Lung (tissue), 12 donors: ENCODE data around the gene RNF13. TPM values are rescaled to one million over a fixed set of nuclear protein-coding genes. Genes with fewer than 3 reads are reported as not detected.

Experiments
- ATAC-seq: fragments of 200-7000 bp; cut with Tn5 transposase; one replicate; pipeline ENCODE4 v1.9.1; 2020; ENCODE audit warnings: moderate number of reproducible peaks; ENCODE audit not compliant: insufficient read depth, low FRiP score
- DNase-seq, 3 donors: peaks; one replicate each; pipeline ENCODE4 v3.0.0-alpha.2; 2013 to 2017
- H3K27ac ChIP-seq, 2 donors: one replicate each; pipeline ENCODE4 v1.5.1; 2013; ENCODE audit warnings: mild to moderate bottlenecking in 2 of 2, moderate library complexity in 2 of 2, control low read depth in 1 of 2, inconsistent platforms in 1 of 2, low read depth in 1 of 2, low read length in 1 of 2
- H3K27me3 ChIP-seq, 3 donors: one replicate each; pipeline ENCODE4 v1.5.1; 2013; ENCODE audit warnings: low read length in 2 of 3; ENCODE audit not compliant: control insufficient read depth in 3 of 3, insufficient read depth in 3 of 3
- H3K36me3 ChIP-seq, 4 donors: one replicate each; pipeline ENCODE4 v1.5.1; 2013; ENCODE audit warnings: low read length in 4 of 4, mild to moderate bottlenecking in 1 of 4, moderate library complexity in 1 of 4; ENCODE audit not compliant: control insufficient read depth in 4 of 4, insufficient read depth in 4 of 4
- H3K4me1 ChIP-seq, 5 donors: one replicate each; pipeline ENCODE4 v1.5.1; 2013; ENCODE audit warnings: low read length in 5 of 5, mild to moderate bottlenecking in 2 of 5, moderate library complexity in 1 of 5; ENCODE audit not compliant: control insufficient read depth in 5 of 5, insufficient read depth in 5 of 5
- H3K4me3 ChIP-seq: one replicate; pipeline ENCODE4 v1.5.1; 2013; ENCODE audit warnings: mild to moderate bottlenecking, control low read depth, moderate library complexity
- H3K9ac ChIP-seq, 2 donors: one replicate each; pipeline ENCODE4 v1.5.1; 2013; ENCODE audit warnings: low read length in 2 of 2, control low read depth in 1 of 2; ENCODE audit not compliant: insufficient read depth in 1 of 2
- H3K9me3 ChIP-seq, 4 donors: one replicate each; pipeline ENCODE4 v1.5.1; 2013; ENCODE audit warnings: low read length in 3 of 4, mild to moderate bottlenecking in 1 of 4, moderate library complexity in 1 of 4; ENCODE audit not compliant: control insufficient read depth in 4 of 4, insufficient read depth in 3 of 4
- WGBS, 2 donors: extraction: QIAGEN DNeasy Blood & Tissue Kit; methylation state at CpG; one replicate each; pipeline ENCODE4 v1.1.7; 2013; 5-methylcytosine and 5-hydroxymethylcytosine counted together
- polyA plus RNA-seq, 2 donors: library from polyadenylated mRNA; stranded (reverse); fragments of 200-250 nt; gene quantifications; one replicate each; pipeline ENCODE4 v1.2.1, GENCODE V29; 2013
- total RNA-seq, 2 donors: library from RNA; depleted of rRNA in 1 of 2; stranded (reverse); fragments of >200 nt in 1 of 2; gene quantifications; one replicate each; pipeline ENCODE4 v1.2.1, GENCODE V29; 2014 to 2021
- TF ChIP-seq, protein P1 (sequence below): IDR thresholded peaks from 2 replicates; pipeline ENCODE4 v1.5.1; 2012; ENCODE audit warnings: mild to moderate bottlenecking; ENCODE audit errors: control extremely low read depth, extremely low read depth
- donor health status: control.
- donor health status: control.
- donor health status: Bipolar disorder and iron deficiency.
- donor health status: healthy.
- donor health status: DM: yes; HTN: yes; CAD: no.

The RNF13 gene
- total and polyA plus RNA-seq, 4 donors: 56.2 to 170 (median 96.7) TPM

DNA sequence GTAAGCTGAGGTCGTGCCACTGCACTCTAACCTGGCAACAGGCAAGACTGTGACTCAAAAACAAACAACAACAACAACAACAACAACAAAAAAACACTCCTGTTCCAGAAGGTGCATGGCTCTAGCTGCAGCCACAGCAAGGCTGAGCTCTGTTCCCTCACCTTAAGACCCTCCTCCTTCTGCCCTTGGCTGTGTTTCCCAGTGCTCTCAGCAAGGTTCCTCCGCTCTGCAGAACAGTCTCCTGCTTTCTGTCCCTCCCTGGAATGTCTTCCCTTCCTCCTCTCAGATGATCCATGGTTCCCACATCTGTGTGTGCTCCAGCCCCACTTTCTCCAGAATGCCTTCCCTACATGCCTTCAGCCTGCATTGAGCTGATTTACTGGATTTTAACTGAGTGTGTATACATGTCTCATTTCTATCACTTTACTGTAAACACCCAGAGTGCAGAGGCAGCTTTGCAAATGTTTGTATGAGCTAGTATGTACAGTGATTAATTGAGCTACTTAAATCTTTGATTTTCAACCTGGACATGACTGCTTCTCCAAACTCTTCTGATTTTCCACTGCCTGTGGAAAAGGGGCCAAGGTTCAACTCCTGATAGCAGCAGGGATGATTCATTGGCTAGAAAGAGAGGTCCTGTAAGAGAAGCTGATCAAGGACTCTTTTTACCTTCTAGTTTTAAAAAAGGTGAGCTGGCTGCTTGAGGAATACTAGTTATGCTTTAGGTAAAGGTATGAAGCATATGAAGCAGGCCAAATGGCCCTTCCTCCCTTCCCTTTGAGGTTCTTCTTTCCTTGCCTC is 35.4 kb upstream of the RNF13 start:
- TF ChIP-seq, protein P1, sequence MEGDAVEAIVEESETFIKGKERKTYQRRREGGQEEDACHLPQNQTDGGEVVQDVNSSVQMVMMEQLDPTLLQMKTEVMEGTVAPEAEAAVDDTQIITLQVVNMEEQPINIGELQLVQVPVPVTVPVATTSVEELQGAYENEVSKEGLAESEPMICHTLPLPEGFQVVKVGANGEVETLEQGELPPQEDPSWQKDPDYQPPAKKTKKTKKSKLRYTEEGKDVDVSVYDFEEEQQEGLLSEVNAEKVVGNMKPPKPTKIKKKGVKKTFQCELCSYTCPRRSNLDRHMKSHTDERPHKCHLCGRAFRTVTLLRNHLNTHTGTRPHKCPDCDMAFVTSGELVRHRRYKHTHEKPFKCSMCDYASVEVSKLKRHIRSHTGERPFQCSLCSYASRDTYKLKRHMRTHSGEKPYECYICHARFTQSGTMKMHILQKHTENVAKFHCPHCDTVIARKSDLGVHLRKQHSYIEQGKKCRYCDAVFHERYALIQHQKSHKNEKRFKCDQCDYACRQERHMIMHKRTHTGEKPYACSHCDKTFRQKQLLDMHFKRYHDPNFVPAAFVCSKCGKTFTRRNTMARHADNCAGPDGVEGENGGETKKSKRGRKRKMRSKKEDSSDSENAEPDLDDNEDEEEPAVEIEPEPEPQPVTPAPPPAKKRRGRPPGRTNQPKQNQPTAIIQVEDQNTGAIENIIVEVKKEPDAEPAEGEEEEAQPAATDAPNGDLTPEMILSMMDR: no peak
- Histone ChIP-seq H3K9ac (no peak overlapping the region), H3K36me3 (no peaks in the 10 kb centered on the region), H3K4me1 (no peaks in the 10 kb centered on the region), H3K27me3 (no peaks in the 10 kb centered on the region), H3K9me3 (peaks cover 0 to 3% (median 0%) of the 10 kb centered on the region in 4 donors), H3K4me3 (no peak overlapping the region), H3K27ac (no peak overlapping the region)
- ATAC-seq (no peak), DNase-seq (no peak)
- 75 to 92% methylated on average over 2 of the region's 2 CpGs for WGBS, 2 donors

DNA sequence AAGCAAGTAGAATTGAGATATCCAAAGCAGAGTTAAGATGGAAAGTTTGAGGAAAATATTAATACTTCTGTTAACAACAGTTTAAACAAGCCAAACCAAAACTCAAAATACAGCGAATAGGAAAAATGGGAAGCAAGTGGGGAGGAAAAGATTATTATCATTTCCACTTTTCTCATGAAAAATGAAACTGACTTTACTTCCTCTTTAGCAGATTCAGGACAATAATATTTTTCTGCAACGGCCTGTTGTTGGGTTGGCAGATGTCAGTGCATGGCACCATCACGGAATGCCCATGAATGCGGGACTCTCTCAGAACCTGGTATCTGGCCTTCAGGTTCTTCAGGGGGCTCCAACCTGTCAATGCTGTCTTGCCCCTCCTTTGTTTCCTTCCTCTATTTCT is 31.8 kb upstream of the RNF13 start:
- no peak for DNase-seq
- Histone ChIP-seq H3K9ac (no peak overlapping the region), H3K27me3 (no peaks in the 10 kb centered on the region), H3K9me3 (peaks cover 0 to 3% (median 0%) of the 10 kb centered on the region in 4 donors), H3K4me1 (peaks cover 0 to 2% (median 0%) of the 10 kb centered on the region in 5 donors), H3K36me3 (no peaks in the 10 kb centered on the region), H3K27ac (no peak overlapping the region), H3K4me3 (no peak overlapping the region)
- 30 to 61% methylated on average over 4 of the region's 4 CpGs for WGBS, 2 donors
- no peak for ATAC-seq
- TF ChIP-seq, protein P1: no peak

DNA sequence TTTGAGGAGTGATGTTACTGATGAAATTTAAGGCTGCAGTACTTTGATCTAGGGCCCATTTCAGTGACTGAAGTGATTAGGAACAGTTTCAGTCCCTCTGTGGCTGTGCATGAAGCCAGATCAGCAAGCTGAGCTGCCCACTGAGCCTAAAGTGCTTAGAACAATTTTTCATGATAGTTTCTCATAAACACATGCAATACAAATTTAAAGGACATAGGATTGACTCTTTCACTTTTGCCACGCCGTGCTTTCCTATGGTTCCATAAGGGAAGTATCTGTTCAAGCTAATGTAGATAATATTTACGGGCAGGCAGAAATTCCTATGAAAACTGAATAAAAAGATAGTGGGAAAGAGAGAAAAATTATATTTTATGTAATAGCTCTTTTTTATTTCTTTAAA is 31.3 kb upstream of the RNF13 start:
- ATAC-seq: no peak
- peaks cover 0 to 3% (median 0%) of the 10 kb centered on the region in 4 donors for H3K9me3 ChIP-seq
- no peaks in the 10 kb centered on the region for H3K36me3 ChIP-seq
- no peak for DNase-seq
- TF ChIP-seq, protein P1: no peak
- peaks cover 0 to 2% (median 0%) of the 10 kb centered on the region in 5 donors for H3K4me1 ChIP-seq
- no peak overlapping the region for H3K27ac ChIP-seq
- H3K4me3 ChIP-seq: no peak overlapping the region
- H3K27me3 ChIP-seq: no peaks in the 10 kb centered on the region
- no peak overlapping the region for H3K9ac ChIP-seq
- 68 to 86% methylated on average over 3 of the region's 3 CpGs for WGBS, 2 donors

DNA sequence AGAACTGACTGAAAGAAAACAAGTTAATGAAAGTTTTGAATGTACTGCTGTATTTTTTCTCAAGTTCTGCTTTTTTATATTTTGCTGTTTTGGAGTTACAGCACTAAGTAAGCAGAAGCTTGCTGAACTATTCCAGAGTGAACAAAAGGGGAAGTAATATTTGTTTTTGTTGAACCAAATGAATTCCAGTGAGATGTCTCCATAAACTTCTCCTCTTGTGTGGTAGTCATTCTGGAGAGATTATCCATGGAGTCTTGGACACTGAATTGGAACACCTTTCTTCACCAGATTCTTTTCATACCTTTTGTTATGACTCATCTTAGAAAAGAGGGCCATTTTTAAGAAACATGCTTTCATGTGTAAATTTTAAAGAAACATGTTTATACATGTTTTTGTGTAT is 29.4 kb upstream of the RNF13 start:
- TF ChIP-seq, protein P1: no peak
- Histone ChIP-seq H3K27ac (no peak overlapping the region), H3K4me1 (peaks cover 0 to 2% (median 0%) of the 10 kb centered on the region in 5 donors), H3K4me3 (no peak overlapping the region), H3K36me3 (no peaks in the 10 kb centered on the region), H3K9ac (no peak overlapping the region), H3K9me3 (no peaks in the 10 kb centered on the region), H3K27me3 (no peaks in the 10 kb centered on the region)
- ATAC-seq: peak; percentile 47
- DNase-seq: peak in 1 of 3 donors; percentile 6
